GM15510 (cell line): ENCODE results near the gene NLRP8.

Experiments used
- POLR2A ChIP-seq: IDR thresholded peaks from 3 replicates; pipeline ENCODE4 v1.6.1; 2011; ENCODE audit warnings: borderline replicate concordance; ENCODE audit not compliant: insufficient read length; ENCODE audit errors: extremely low read depth

Gene NLRP8

GRCh38 chr19:55947532-55947931 is at the start of gene NLRP8:
Gene NLRP8, plus strand, starts transcription at chr19:55947832.
- TF ChIP-seq POLR2A = no peak

GRCh38 chr19:55898911-55899310 is 48.7 kb upstream of the NLRP8 start:
- TF ChIP-seq POLR2A = no peak

- TF ChIP-seq POLR2A = no peak
These were observed 46.1 kb upstream of the NLRP8 start for GRCh38 chr19:55901369-55902079.

GRCh38 chr19:55902080-55902751 is 45.4 kb upstream of the NLRP8 start:
- no peak for TF ChIP-seq POLR2A

- no peak for TF ChIP-seq POLR2A
These were observed 40.3 kb upstream of the NLRP8 start for GRCh38 chr19:55907286-55907685.

GRCh38 chr19:55907746-55908145 is 39.9 kb upstream of the NLRP8 start:
- TF ChIP-seq POLR2A = no peak

- TF ChIP-seq POLR2A = no peak
These were observed 37.8 kb upstream of the NLRP8 start for GRCh38 chr19:55909801-55910200.

GRCh38 chr19:55912916-55913315 is 34.7 kb upstream of the NLRP8 start:
- no peak for TF ChIP-seq POLR2A

- TF ChIP-seq POLR2A = no peak
These were observed 33.9 kb upstream of the NLRP8 start for GRCh38 chr19:55913643-55914268.

GRCh38 chr19:55923556-55923955 is 24.1 kb upstream of the NLRP8 start:
- no peak for TF ChIP-seq POLR2A

GRCh38 chr19:55927991-55928390 is 19.6 kb upstream of the NLRP8 start:
- TF ChIP-seq POLR2A = no peak

GRCh38 chr19:55930996-55931515 is 16.6 kb upstream of the NLRP8 start:
- no peak for TF ChIP-seq POLR2A

GRCh38 chr19:55931936-55932386 is 15.7 kb upstream of the NLRP8 start, which contains the start of gene NLRP13:
Gene NLRP13, minus strand, starts transcription at chr19:55932336. Its CDS starts 25 bp downstream, at chr19:55932311.
- TF ChIP-seq POLR2A = no peak

GRCh38 chr19:55935206-55935605 is 12.4 kb upstream of the NLRP8 start:
- no peak for TF ChIP-seq POLR2A

- no peak for TF ChIP-seq POLR2A
These were observed 8.4 kb upstream of the NLRP8 start for GRCh38 chr19:55939206-55939605.
